GM19023 (cell line): Measurements from ENCODE around the gene SLC22A3.
A peak's percentile ranks its signal among the peaks of the same experiment; 100 is the strongest.
"Not testable (repeated sequence)": the region's sequence is repeated elsewhere in the genome, so short reads cannot be mapped to it uniquely, and the experiment has no call there.

ENCODE experiments used
- ATAC-seq: cut with Tn5 transposase; IDR thresholded peaks from one replicate; pipeline ENCODE4 v1.9.1; 2021; ENCODE audit warnings: mild to moderate bottlenecking, moderate library complexity; ENCODE audit not compliant: unreplicated experiment

The SLC22A3 gene

DNA sequence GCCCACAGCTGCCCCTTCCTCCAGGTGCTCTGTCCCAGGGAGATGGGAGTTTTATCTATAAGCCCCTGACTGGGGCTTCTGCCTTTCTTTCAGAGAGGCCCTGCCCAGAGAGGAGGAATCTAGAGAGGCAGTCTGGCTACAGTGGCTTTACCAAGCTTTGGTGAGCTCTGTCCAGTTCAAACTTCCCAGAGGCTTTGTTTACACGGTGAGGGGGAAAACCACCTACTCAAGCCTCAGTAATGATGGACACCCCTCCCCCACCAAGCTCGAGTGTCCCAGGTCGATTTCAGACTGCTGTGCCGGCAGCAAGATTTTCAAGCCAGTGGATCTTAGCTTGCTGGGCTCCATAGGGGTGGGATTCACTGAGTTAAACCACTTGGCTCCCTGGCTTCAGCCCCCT is 25.4 kb downstream of the SLC22A3 start:
- not testable (repeated sequence) for ATAC-seq

DNA sequence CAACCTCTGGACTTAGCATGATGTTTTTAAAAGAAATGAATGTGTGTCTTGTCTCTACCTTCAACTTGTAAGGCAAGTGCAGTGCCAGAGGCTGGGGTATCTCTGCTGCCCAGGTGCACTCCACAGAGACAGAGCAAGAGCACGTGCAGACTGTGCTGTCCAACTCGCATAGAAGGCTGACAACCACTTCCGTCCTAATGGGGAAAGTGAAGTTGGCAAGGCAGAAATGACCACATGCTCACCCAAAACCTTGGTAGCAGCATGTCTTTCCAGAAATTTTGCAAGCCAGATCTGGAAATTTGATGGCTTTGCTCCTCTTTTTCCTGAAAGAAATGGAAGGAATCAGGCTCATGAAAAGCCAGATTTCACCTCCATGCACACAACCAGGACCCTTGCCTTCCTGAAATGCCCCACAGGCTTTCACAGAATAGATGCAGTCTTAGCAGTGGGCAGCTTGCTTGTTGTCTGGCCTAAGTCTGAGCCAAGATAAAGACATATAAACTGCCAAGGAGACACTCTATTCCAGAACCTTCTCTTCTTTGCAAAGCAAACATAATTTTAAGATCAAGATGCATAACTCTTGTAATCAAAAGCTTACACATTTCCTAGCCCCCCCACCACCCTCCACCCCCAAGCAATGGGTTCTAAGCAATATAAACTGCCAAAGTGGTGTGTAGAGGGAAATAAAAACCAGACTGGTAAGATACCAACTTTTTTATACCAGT is 26.8 kb downstream of the SLC22A3 start:
- no peak for ATAC-seq

GRCh38 chr6:160375561-160375949 is 27.4 kb downstream of the SLC22A3 start:
- no peak for ATAC-seq

DNA sequence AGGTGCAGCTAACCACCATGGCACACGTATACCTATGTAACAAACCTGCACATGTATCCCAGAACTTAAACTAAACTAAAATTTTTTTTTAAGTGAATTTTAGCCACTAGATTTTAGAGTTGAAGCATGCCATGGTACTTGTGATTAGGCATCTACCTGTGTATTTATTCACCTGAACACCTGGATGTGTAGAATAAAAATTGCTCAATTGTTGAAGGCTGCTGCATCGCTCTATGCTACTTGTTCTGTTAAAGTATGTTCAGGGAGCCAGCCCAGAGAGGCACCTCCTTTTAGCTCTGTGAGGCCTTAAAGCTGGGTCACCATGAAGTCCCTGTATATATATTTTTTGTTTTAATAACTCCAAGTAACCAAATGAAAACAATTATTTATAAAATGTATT is 28.3 kb downstream of the SLC22A3 start:
- ATAC-seq, result no peak

- no peak for ATAC-seq
These were observed 30.0 kb downstream of the SLC22A3 start for GRCh38 chr6:160378218-160378617.

- no peak for ATAC-seq
These were observed 30.7 kb downstream of the SLC22A3 start for GRCh38 chr6:160378882-160379281.

- ATAC-seq, result no peak
These were observed 31.3 kb downstream of the SLC22A3 start for GRCh38 chr6:160379466-160379865.

DNA sequence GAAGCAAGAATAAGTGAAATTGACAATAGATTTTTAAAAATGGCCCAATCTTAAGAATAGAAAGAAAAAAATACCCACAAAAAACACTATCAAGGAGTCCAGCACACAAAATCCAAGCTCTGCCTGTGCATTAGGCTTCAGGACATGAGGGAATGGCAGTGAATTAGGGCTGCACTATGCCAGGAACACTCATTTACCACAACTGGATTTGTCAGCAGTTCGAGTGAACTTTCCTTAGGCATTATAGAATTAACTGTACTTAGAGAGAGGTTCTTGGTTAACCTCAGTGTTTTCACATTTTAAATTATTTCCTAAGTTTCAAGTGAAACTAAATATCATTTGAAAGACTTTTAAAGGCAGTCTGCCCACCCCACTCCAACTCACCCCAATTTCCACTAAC is 34.8 kb downstream of the SLC22A3 start:
- ATAC-seq, result no peak

GRCh38 chr6:160386869-160387530 is 38.8 kb downstream of the SLC22A3 start:
- no peak for ATAC-seq

GRCh38 chr6:160387916-160388643 is 39.9 kb downstream of the SLC22A3 start:
- no peak for ATAC-seq

GRCh38 chr6:160388922-160389321 is 40.7 kb downstream of the SLC22A3 start:
- ATAC-seq, result no peak

GRCh38 chr6:160391419-160392116 is 43.4 kb downstream of the SLC22A3 start:
- no peak for ATAC-seq

- ATAC-seq, result not testable (repeated sequence)
These were observed 45.3 kb downstream of the SLC22A3 start for GRCh38 chr6:160393442-160393841.

GRCh38 chr6:160393891-160394653 is 45.9 kb downstream of the SLC22A3 start:
- no peak for ATAC-seq

DNA sequence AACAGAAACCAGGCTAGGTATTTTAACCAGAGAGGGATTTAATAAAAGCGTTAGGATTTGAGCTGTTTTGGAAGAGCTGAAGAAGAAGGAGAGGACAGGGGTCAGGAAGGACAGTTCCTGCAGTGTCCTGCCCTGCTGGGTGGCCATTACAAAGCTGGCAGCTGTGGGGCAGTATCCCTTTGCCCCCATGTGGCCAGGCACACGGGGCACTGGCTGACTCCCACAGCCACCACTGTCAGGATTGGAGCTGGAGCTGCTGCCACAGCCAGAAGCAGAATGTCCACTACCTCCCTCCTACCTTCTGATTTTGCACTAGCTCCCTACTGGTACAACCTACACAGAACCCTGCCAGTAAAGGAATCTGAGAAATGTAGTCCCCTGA is 46.5 kb downstream of the SLC22A3 start:
- no peak for ATAC-seq

GRCh38 chr6:160395187-160395586 is 47.0 kb downstream of the SLC22A3 start:
- no peak for ATAC-seq

DNA sequence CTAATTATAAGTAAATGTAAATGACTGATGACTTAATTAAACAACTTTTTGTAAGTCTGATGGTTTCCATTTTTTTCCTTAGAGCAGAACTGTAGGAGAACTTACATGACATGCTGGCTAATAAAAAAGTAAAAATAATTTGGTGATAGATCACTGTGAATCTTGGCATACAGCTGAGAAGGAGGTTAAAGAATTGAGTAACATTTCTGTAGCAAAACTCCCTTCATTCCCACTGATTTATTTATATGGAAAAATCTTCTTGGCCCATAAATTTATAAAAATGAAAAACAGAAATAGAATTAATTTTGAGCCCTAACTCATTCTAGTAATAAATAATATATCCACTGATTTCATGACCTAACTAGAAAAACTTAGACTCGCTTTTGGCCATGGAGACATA is 48.1 kb downstream of the SLC22A3 start:
- no peak for ATAC-seq

- peak; percentile 98 for ATAC-seq
These were observed 50.6 kb downstream of the SLC22A3 start for GRCh38 chr6:160398674-160399271.

GRCh38 chr6:160400446-160400845 is 52.3 kb downstream of the SLC22A3 start:
- ATAC-seq, result no peak

DNA sequence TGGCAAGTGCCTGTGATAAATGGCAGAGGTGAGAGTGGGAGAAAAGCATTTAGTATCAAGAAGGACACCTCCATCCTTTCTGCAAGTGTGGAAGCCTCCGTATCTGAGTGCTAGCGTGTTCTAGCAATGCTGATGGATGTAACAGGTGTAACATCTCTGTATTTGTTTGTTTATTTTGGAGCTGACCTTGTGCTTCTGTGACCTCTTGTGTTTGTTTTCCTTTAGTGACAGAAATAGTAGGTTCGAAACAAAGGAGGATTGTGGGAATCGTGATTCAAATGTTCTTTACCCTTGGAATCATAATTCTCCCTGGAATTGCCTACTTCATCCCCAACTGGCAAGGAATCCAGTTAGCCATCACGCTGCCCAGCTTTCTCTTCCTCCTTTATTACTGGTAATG is 60.4 kb downstream of the SLC22A3 start:
- no peak for ATAC-seq
